IPS-18a (cell line): ENCODE results near the gene GPR27.

Experiments
- H3K27ac ChIP-seq: one replicate; pipeline ENCODE4 v1.5.1; 2013; ENCODE audit warnings: low read length
- H3K27me3 ChIP-seq: one replicate; pipeline ENCODE4 v1.6.1; 2013; ENCODE audit warnings: mild to moderate bottlenecking, low read length; ENCODE audit not compliant: control insufficient read depth, insufficient read depth
- H3K36me3 ChIP-seq: one replicate; pipeline ENCODE4 v1.6.1; 2013; ENCODE audit warnings: low read depth, low read length; ENCODE audit not compliant: control insufficient read depth
- H3K4me1 ChIP-seq: one replicate; pipeline ENCODE4 v1.6.1; 2013; ENCODE audit warnings: low read depth, low read length; ENCODE audit not compliant: control insufficient read depth
- H3K4me3 ChIP-seq: one replicate; pipeline ENCODE4 v1.5.1; 2013; ENCODE audit warnings: low read length
- H3K9ac ChIP-seq: one replicate; pipeline ENCODE4 v1.6.1; 2013; ENCODE audit warnings: mild to moderate bottlenecking, low read length, moderate library complexity
- H3K9me3 ChIP-seq: one replicate; pipeline ENCODE4 v1.6.1; 2013; ENCODE audit warnings: low read depth, low read length; ENCODE audit not compliant: control insufficient read depth

GPR27 gene

GRCh38 chr3:71791634-71792033 lies 38.0 kb downstream of the GPR27 start:
- Histone ChIP-seq H3K27ac (no peak overlapping the region), H3K27me3 (peaks cover 18% of the 10 kb centered on the region), H3K9me3 (no peaks in the 10 kb centered on the region)

GRCh38 chr3:71796290-71796689 lies 42.6 kb downstream of the GPR27 start:
- H3K9ac ChIP-seq = no peak overlapping the region
- no peaks in the 10 kb centered on the region for H3K9me3 ChIP-seq
- no peak overlapping the region for H3K4me3 ChIP-seq
- no peak overlapping the region for H3K27ac ChIP-seq
- H3K36me3 ChIP-seq = no peaks in the 10 kb centered on the region
- H3K4me1 ChIP-seq = peaks cover 11% of the 10 kb centered on the region
- no peaks in the 10 kb centered on the region for H3K27me3 ChIP-seq

More at GRCh38 chr3:71791634-71792033, 38.0 kb downstream of the GPR27 start:
- Histone ChIP-seq H3K36me3 (no peaks in the 10 kb centered on the region), H3K9ac (no peak overlapping the region), H3K4me1 (no peaks in the 10 kb centered on the region), H3K4me3 (no peak overlapping the region)

DNA sequence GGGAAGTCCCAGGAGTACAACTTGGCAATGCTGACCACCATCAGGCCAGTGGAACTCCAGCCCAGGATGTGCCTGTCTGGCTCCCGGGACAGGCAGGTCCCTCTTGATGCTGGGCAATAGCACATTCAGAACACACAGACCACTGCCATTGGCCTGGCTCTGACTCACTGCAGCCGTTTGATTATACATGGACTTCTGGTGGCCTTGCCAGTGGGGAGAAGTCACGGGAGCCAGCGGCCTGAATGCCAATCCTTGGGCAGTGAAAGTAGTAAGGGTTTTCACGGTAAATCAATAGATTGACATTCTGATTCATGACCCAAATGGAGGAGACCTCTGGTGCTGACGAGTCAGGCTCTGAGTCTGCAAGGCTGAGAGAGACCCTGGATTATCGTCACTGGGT lies 43.8 kb downstream of the GPR27 start:
- H3K27me3 ChIP-seq = no peaks in the 10 kb centered on the region
- no peaks in the 10 kb centered on the region for H3K9me3 ChIP-seq
- no peaks in the 10 kb centered on the region for H3K36me3 ChIP-seq
- no peak overlapping the region for H3K27ac ChIP-seq
- H3K9ac ChIP-seq = no peak overlapping the region
- peaks cover 17% of the 10 kb centered on the region for H3K4me1 ChIP-seq
- H3K4me3 ChIP-seq = no peak overlapping the region

DNA sequence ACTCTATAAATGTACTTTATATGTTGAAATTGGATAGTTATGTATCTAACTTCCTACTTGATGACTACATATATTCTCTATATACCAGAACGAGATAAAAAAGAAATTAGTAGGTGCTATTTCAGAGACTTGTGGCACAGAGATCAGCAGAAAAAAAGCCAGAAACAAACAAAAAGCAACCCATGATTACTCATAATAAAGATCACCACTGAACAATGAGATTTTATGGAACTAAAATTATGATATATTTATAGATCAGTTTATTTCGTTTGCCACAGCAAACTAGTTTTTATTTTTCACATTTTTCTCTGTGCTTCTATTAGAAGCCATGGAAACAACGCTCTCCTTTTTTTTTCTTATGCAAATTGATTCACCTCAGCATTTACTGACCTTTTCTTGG lies 46.4 kb downstream of the GPR27 start:
- Histone ChIP-seq H3K9ac (no peak overlapping the region), H3K4me1 (peaks cover 17% of the 10 kb centered on the region), H3K27ac (no peak overlapping the region), H3K9me3 (no peaks in the 10 kb centered on the region), H3K36me3 (no peaks in the 10 kb centered on the region), H3K27me3 (no peaks in the 10 kb centered on the region), H3K4me3 (no peak overlapping the region)

DNA sequence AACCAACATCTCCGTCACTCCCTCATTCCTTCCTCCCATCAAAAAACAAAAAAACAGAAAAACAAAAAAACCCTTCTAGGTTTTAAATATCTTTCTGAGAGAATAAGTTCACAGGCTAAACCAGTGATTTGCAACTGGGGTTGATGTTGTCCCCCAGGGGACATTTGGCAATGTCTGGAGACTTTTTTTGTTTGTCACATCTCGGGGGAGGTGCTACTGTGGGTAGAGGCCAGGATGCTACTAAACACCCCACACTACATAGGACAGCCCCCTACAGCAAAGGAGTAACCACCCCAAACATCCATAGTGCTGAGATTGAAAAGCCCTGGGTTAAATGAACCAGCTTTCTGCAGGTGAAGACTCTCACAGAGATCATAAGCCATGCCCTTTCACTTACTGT lies 48.3 kb downstream of the GPR27 start:
- no peak overlapping the region for H3K9ac ChIP-seq
- no peaks in the 10 kb centered on the region for H3K27me3 ChIP-seq
- no peak overlapping the region for H3K27ac ChIP-seq
- H3K9me3 ChIP-seq = no peaks in the 10 kb centered on the region
- H3K4me1 ChIP-seq = peaks cover 17% of the 10 kb centered on the region
- H3K36me3 ChIP-seq = no peaks in the 10 kb centered on the region
- H3K4me3 ChIP-seq = no peak overlapping the region

DNA sequence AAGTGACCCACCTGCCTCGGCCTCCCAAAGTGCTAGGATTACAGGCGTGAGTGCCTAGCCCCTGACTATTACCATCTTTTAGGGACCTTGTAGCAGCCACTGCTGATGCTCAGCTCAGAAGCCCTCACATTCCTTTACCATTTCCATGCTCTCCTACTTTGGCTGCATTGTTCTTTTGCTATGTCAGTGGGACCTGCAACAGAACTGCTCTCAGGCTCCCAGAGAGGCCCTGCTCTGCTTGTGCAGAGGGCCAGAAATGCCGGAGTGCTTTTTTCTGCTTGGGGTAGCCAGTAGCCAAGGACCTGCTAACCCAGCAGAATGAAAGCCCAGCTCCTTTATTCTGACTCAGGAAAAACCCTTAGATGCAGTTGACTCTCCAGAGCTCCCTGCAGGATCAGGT lies 49.6 kb downstream of the GPR27 start:
- Histone ChIP-seq H3K4me3 (no peak overlapping the region), H3K27ac (no peak overlapping the region), H3K9ac (no peak overlapping the region), H3K4me1 (peaks cover 17% of the 10 kb centered on the region), H3K9me3 (no peaks in the 10 kb centered on the region), H3K27me3 (no peaks in the 10 kb centered on the region), H3K36me3 (no peaks in the 10 kb centered on the region)

GRCh38 chr3:71805199-71805598 lies 51.5 kb downstream of the GPR27 start:
- Histone ChIP-seq H3K27ac (no peak overlapping the region), H3K9me3 (no peaks in the 10 kb centered on the region), H3K27me3 (no peaks in the 10 kb centered on the region), H3K36me3 (no peaks in the 10 kb centered on the region), H3K4me1 (peaks cover 10% of the 10 kb centered on the region), H3K9ac (no peak overlapping the region), H3K4me3 (no peak overlapping the region)

- no peak overlapping the region for H3K27ac ChIP-seq
- H3K9me3 ChIP-seq = no peaks in the 10 kb centered on the region
- no peaks in the 10 kb centered on the region for H3K36me3 ChIP-seq
- H3K9ac ChIP-seq = no peak overlapping the region
- H3K4me3 ChIP-seq = no peak overlapping the region
- H3K4me1 ChIP-seq = peaks cover 8% of the 10 kb centered on the region
- H3K27me3 ChIP-seq = no peaks in the 10 kb centered on the region
Observed at GRCh38 chr3:71805691-71806090, 52.0 kb downstream of the GPR27 start.
